CD4-positive, alpha-beta memory T cell (primary cell): ENCODE data around the gene CCDC13. TPM values are rescaled to one million over a fixed set of nuclear protein-coding genes. Genes with fewer than 3 reads are reported as not detected.
A peak's percentile ranks its signal among the peaks of the same experiment; 100 is the strongest.

Experiments used
- CTCF ChIA-PET: fragments of 350-600 bp; sonication (Branson Sonifier 250); formaldehyde crosslinking; loops from one replicate; lab custom pipeline; 2021; ENCODE audit warnings: inconsistent platforms; ENCODE audit not compliant: partially characterized antibody; lab: Charles Lee
- POLR2A ChIA-PET: fragments of 350-600 bp; sonication (Branson Sonifier 250); formaldehyde crosslinking; loops from one replicate; lab custom pipeline; 2021; ENCODE audit not compliant: partially characterized antibody; lab: Charles Lee
- DNase-seq, 5 donors: peaks; one replicate each; pipeline versions ENCODE4 v3.0.0 to v3.0.0-alpha.2; 2020 to 2022; ENCODE audit warnings: mixed read lengths in 1 of 5
- H3K27ac ChIP-seq: one replicate; pipeline ENCODE4 v1.7.0; 2013; ENCODE audit warnings: low read depth, low read length
- H3K27me3 ChIP-seq: 2 replicates; pipeline ENCODE4 v1.7.0; 2013; ENCODE audit warnings: mild to moderate bottlenecking, low read length, moderate library complexity; ENCODE audit not compliant: insufficient read depth
- H3K36me3 ChIP-seq: 2 replicates; pipeline ENCODE4 v1.7.0; 2013; ENCODE audit warnings: mild to moderate bottlenecking, low read length, moderate library complexity; ENCODE audit not compliant: insufficient read depth
- H3K4me1 ChIP-seq: 2 replicates; pipeline ENCODE4 v1.7.0; 2013; ENCODE audit warnings: mild to moderate bottlenecking, low read length, moderate library complexity; ENCODE audit not compliant: insufficient read depth
- H3K4me3 ChIP-seq, 2 donors: one replicate each; pipeline ENCODE4 v1.7.0; 2013; ENCODE audit warnings: low read length in 2 of 2, mild to moderate bottlenecking in 1 of 2
- H3K9me3 ChIP-seq, 2 donors: one replicate each; pipeline ENCODE4 v1.7.0; 2013; ENCODE audit warnings: low read length in 2 of 2, control low read depth in 1 of 2; ENCODE audit not compliant: control insufficient read depth in 1 of 2
- H3K27ac Mint-ChIP-seq, 7 donors: one replicate each; pipeline ENCODE4 v1.8.0; 2020 to 2021; ENCODE audit warnings: mixed read lengths in 7 of 7, mild to moderate bottlenecking in 6 of 7, inconsistent platforms in 3 of 7, moderate library complexity in 3 of 7
- H3K27me3 Mint-ChIP-seq, 2 donors: one replicate each; pipeline ENCODE4 v1.8.0; 2020 to 2021; ENCODE audit warnings: mixed read lengths in 2 of 2
- H3K36me3 Mint-ChIP-seq, 2 donors: one replicate each; pipeline ENCODE4 v1.8.0; 2020 to 2021; ENCODE audit warnings: mixed read lengths in 2 of 2, inconsistent platforms in 1 of 2, mild to moderate bottlenecking in 1 of 2
- H3K4me1 Mint-ChIP-seq, 4 donors: one replicate each; pipeline ENCODE4 v1.8.0; 2020 to 2021; ENCODE audit warnings: mixed read lengths in 4 of 4, mild to moderate bottlenecking in 1 of 4
- H3K4me3 Mint-ChIP-seq, 8 donors: one replicate each; pipeline ENCODE4 v1.8.0; 2020 to 2021; ENCODE audit warnings: mixed read lengths in 8 of 8, mild to moderate bottlenecking in 7 of 8, moderate library complexity in 6 of 8, inconsistent platforms in 3 of 8
- H3K9me3 Mint-ChIP-seq, 8 donors: one replicate each; pipeline ENCODE4 v1.8.0; 2020 to 2021; ENCODE audit warnings: mixed read lengths in 8 of 8, mild to moderate bottlenecking in 5 of 8, inconsistent platforms in 3 of 8, moderate library complexity in 1 of 8
- intact Hi-C: fragments of 100-400 bp; cut with micrococcal nuclease; formaldehyde crosslinking; loops from one replicate; pipeline ENCODE4 v1.15.1; 2023
- polyA plus RNA-seq, 2 donors: library from polyadenylated mRNA; unstranded; fragments of 300-500 nt; fragmentation: Illumina TruSeq; gene quantifications; one replicate each; pipeline ENCODE4 v1.2.3, GENCODE V29; 2021
- total RNA-seq, 2 experiments: library from RNA; stranded (reverse); gene quantifications; one replicate each; pipeline ENCODE4 v1.2.3, GENCODE V29; 2021

Gene CCDC13
- total and polyA plus RNA-seq, 4 experiments from 2014 or later, result 0.15 to 0.96 (median 0.49) TPM

GRCh38 chr3:42764561-42765295 lies 8.3 kb downstream of the CCDC13 start:
- ChIA-PET POLR2A (no interaction called here), CTCF (interaction anchor here (1.5 kb wide), 1 partner anchor 15 kb away, joined by 5 read pairs; no protein-coding TSS in a partner anchor)
- Histone ChIP-seq H3K4me3 (no peak overlapping the region), H3K27me3 (no peaks in the 10 kb centered on the region), H3K36me3 (no peaks in the 10 kb centered on the region), H3K9me3 (no peaks in the 10 kb centered on the region), H3K27ac (no peak overlapping the region), H3K4me1 (no peaks in the 10 kb centered on the region)
- Mint-ChIP-seq H3K36me3 (no peaks in the 10 kb centered on the region), H3K4me3 (no peak overlapping the region), H3K4me1 (peaks cover 0 to 2% (median 0%) of the 10 kb centered on the region in 4 donors), H3K9me3 (no peaks in the 10 kb centered on the region), H3K27ac (no peak overlapping the region), H3K27me3 (no peaks in the 10 kb centered on the region)
- intact Hi-C loops, result no loop called here
- no peak for DNase-seq

- Histone ChIP-seq H3K9me3 (no peaks in the 10 kb centered on the region), H3K36me3 (no peaks in the 10 kb centered on the region), H3K27ac (no peak overlapping the region), H3K27me3 (no peaks in the 10 kb centered on the region), H3K4me3 (no peak overlapping the region), H3K4me1 (no peaks in the 10 kb centered on the region)
- H3K36me3 Mint-ChIP-seq, result no peaks in the 10 kb centered on the region
- no peak overlapping the region for H3K27ac Mint-ChIP-seq
- no peak overlapping the region for H3K4me3 Mint-ChIP-seq
- peaks cover 0 to 2% (median 0%) of the 10 kb centered on the region in 4 donors for H3K4me1 Mint-ChIP-seq
- intact Hi-C loops, result no loop called here
- H3K9me3 Mint-ChIP-seq, result no peaks in the 10 kb centered on the region
- DNase-seq, result no peak
- H3K27me3 Mint-ChIP-seq, result peaks cover 0 to 2% of the 10 kb centered on the region in 2 donors
- ChIA-PET CTCF (interaction anchor here (1.5 kb wide), 2 partner anchors 11 to 16 kb away, joined by 4 to 5 read pairs; no protein-coding TSS in a partner anchor), POLR2A (interaction anchor here (0.5 kb wide), 1 partner anchor 206 kb away, joined by 3 read pairs; no protein-coding TSS in a partner anchor)
Observed at GRCh38 chr3:42764115-42764514, 8.9 kb downstream of the CCDC13 start.

- peaks cover 2 to 5% of the 10 kb centered on the region in 2 donors for H3K27me3 Mint-ChIP-seq
- CTCF ChIA-PET, result interaction anchor here (1.0 to 1.5 kb wide), 2 partner anchors 10 to 16 kb away, joined by 3 to 4 read pairs; no protein-coding TSS in a partner anchor
- Histone ChIP-seq H3K9me3 (no peaks in the 10 kb centered on the region), H3K36me3 (no peaks in the 10 kb centered on the region), H3K27me3 (no peaks in the 10 kb centered on the region), H3K4me3 (no peak overlapping the region), H3K27ac (no peak overlapping the region), H3K4me1 (no peaks in the 10 kb centered on the region)
- H3K27ac Mint-ChIP-seq, result no peak overlapping the region
- POLR2A ChIA-PET, result interaction anchor here (0.6 kb wide), 1 partner anchor 116 kb away, joined by 3 read pairs; no protein-coding TSS in a partner anchor
- H3K9me3 Mint-ChIP-seq, result no peaks in the 10 kb centered on the region
- peaks cover 0 to 2% (median 0%) of the 10 kb centered on the region in 4 donors for H3K4me1 Mint-ChIP-seq
- intact Hi-C loops, result no loop called here
- no peak for DNase-seq
- H3K4me3 Mint-ChIP-seq, result no peak overlapping the region
- no peaks in the 10 kb centered on the region for H3K36me3 Mint-ChIP-seq
Observed at GRCh38 chr3:42763021-42763420, 10.0 kb downstream of the CCDC13 start.

- Mint-ChIP-seq H3K27me3 (peaks cover 2 to 5% of the 10 kb centered on the region in 2 donors), H3K4me1 (peaks cover 0 to 2% (median 0%) of the 10 kb centered on the region in 4 donors), H3K4me3 (no peak overlapping the region), H3K27ac (peak overlapping the region in 1 of 7 donors; percentile 38), H3K9me3 (no peaks in the 10 kb centered on the region), H3K36me3 (no peaks in the 10 kb centered on the region)
- Histone ChIP-seq H3K9me3 (no peaks in the 10 kb centered on the region), H3K27ac (no peak overlapping the region), H3K27me3 (no peaks in the 10 kb centered on the region), H3K4me1 (no peaks in the 10 kb centered on the region), H3K4me3 (no peak overlapping the region), H3K36me3 (no peaks in the 10 kb centered on the region)
- CTCF ChIA-PET, result interaction anchor here (1.0 to 1.3 kb wide), 2 partner anchors 15 to 17 kb away, joined by 3 read pairs; no protein-coding TSS in a partner anchor
- no peak for DNase-seq
- intact Hi-C loops, result no loop called here
- POLR2A ChIA-PET, result interaction anchor here (0.6 kb wide), 1 partner anchor 117 kb away, joined by 3 read pairs; no protein-coding TSS in a partner anchor
Observed at GRCh38 chr3:42762046-42762724, 10.9 kb downstream of the CCDC13 start.

- H3K9me3 Mint-ChIP-seq, result no peaks in the 10 kb centered on the region
- intact Hi-C loops, result loop anchor here (5.0 kb wide), 1 partner anchor 256 kb away; the partner anchor contains the start of gene VIPR1
- no peaks in the 10 kb centered on the region for H3K36me3 ChIP-seq
Observed at GRCh38 chr3:42758126-42758525, 14.9 kb downstream of the CCDC13 start.

GRCh38 chr3:42756681-42757213 lies 16.3 kb downstream of the CCDC13 start:
- Mint-ChIP-seq H3K36me3 (no peaks in the 10 kb centered on the region), H3K27me3 (peaks cover 2 to 5% of the 10 kb centered on the region in 2 donors), H3K9me3 (no peaks in the 10 kb centered on the region), H3K4me1 (peaks cover 0 to 4% (median 2%) of the 10 kb centered on the region in 4 donors), H3K27ac (peak overlapping the region in 1 of 7 donors; percentile 5), H3K4me3 (no peak overlapping the region)
- H3K27ac ChIP-seq, result no peak overlapping the region
- no peaks in the 10 kb centered on the region for H3K4me1 ChIP-seq
- no peaks in the 10 kb centered on the region for H3K27me3 ChIP-seq
- H3K36me3 ChIP-seq, result no peaks in the 10 kb centered on the region
- DNase-seq, result no peak
- H3K4me3 ChIP-seq, result no peak overlapping the region
- H3K9me3 ChIP-seq, result no peaks in the 10 kb centered on the region
- ChIA-PET POLR2A (interaction anchor here (1.0 kb wide), 1 partner anchor 154 kb away, joined by 3 read pairs; no protein-coding TSS in a partner anchor), CTCF (interaction anchor here (1.4 to 6.3 kb wide), 4 partner anchors 12 to 255 kb away, joined by 4 to 76 read pairs (median 8); partner anchors contain the start of genes SEC22C and VIPR1)
- intact Hi-C loops, result loop anchor here (5.0 kb wide), 1 partner anchor 254 kb away; the partner anchor contains the start of gene VIPR1

More at GRCh38 chr3:42758126-42758525, 14.9 kb downstream of the CCDC13 start:
- Mint-ChIP-seq H3K27ac (no peak overlapping the region), H3K4me3 (peak overlapping the region in 1 of 8 donors; percentile 57), H3K27me3 (peaks cover 2 to 5% of the 10 kb centered on the region in 2 donors), H3K36me3 (no peaks in the 10 kb centered on the region), H3K4me1 (peaks cover 0 to 3% (median under 1%) of the 10 kb centered on the region in 4 donors)
- Histone ChIP-seq H3K4me3 (no peak overlapping the region), H3K27ac (no peak overlapping the region), H3K9me3 (no peaks in the 10 kb centered on the region), H3K4me1 (no peaks in the 10 kb centered on the region), H3K27me3 (no peaks in the 10 kb centered on the region)
- POLR2A ChIA-PET, result no interaction called here
- CTCF ChIA-PET, result interaction anchor here (1.0 to 6.3 kb wide), 2 partner anchors 14 to 42 kb away, joined by 3 to 76 read pairs; no protein-coding TSS in a partner anchor
- no peak for DNase-seq
